IPS-15b (cell line): ENCODE measurements around the gene ZNF804A.

Source experiments
- H3K27me3 ChIP-seq: one replicate; pipeline ENCODE4 v1.6.1; 2013; ENCODE audit warnings: low read length; ENCODE audit not compliant: control insufficient read depth, insufficient read depth
- H3K36me3 ChIP-seq: one replicate; pipeline ENCODE4 v1.6.1; 2013; ENCODE audit warnings: low read length; ENCODE audit not compliant: control insufficient read depth, insufficient read depth
- H3K4me1 ChIP-seq: one replicate; pipeline ENCODE4 v1.6.1; 2013; ENCODE audit warnings: mild to moderate bottlenecking, low read length; ENCODE audit not compliant: control insufficient read depth, insufficient read depth
- H3K4me3 ChIP-seq: one replicate; pipeline ENCODE4 v1.5.1; 2013; ENCODE audit warnings: low read depth, low read length
- H3K9ac ChIP-seq: one replicate; pipeline ENCODE4 v1.6.1; 2013; ENCODE audit warnings: low read depth, mild to moderate bottlenecking, low read length
- H3K9me3 ChIP-seq: one replicate; pipeline ENCODE4 v1.6.1; 2013; ENCODE audit warnings: mild to moderate bottlenecking, low read length; ENCODE audit not compliant: control insufficient read depth, insufficient read depth

ZNF804A gene

GRCh38 chr2:184577743-184578142 lies 20.6 kb upstream of the ZNF804A start:
- Histone ChIP-seq H3K4me1 (no peaks in the 10 kb centered on the region), H3K9me3 (no peaks in the 10 kb centered on the region), H3K9ac (no peak overlapping the region), H3K27me3 (no peaks in the 10 kb centered on the region), H3K36me3 (no peaks in the 10 kb centered on the region), H3K4me3 (no peak overlapping the region)

GRCh38 chr2:184579226-184579625 lies 19.1 kb upstream of the ZNF804A start:
- Histone ChIP-seq H3K36me3 (no peaks in the 10 kb centered on the region), H3K9me3 (no peaks in the 10 kb centered on the region), H3K4me1 (no peaks in the 10 kb centered on the region), H3K9ac (no peak overlapping the region), H3K4me3 (no peak overlapping the region), H3K27me3 (no peaks in the 10 kb centered on the region)

GRCh38 chr2:184581391-184581790 lies 16.9 kb upstream of the ZNF804A start:
- Histone ChIP-seq H3K4me1 (no peaks in the 10 kb centered on the region), H3K9ac (no peak overlapping the region), H3K4me3 (no peak overlapping the region), H3K36me3 (no peaks in the 10 kb centered on the region), H3K9me3 (no peaks in the 10 kb centered on the region), H3K27me3 (no peaks in the 10 kb centered on the region)

GRCh38 chr2:184589261-184589660 lies 9.1 kb upstream of the ZNF804A start:
- H3K4me3 ChIP-seq: no peak overlapping the region
- H3K9me3 ChIP-seq: no peaks in the 10 kb centered on the region
- H3K4me1 ChIP-seq: no peaks in the 10 kb centered on the region
- H3K27me3 ChIP-seq: no peaks in the 10 kb centered on the region
- H3K9ac ChIP-seq: no peak overlapping the region
- H3K36me3 ChIP-seq: no peaks in the 10 kb centered on the region

GRCh38 chr2:184596819-184597411 lies 1.4 kb upstream of the ZNF804A start:
- Histone ChIP-seq H3K9me3 (no peaks in the 10 kb centered on the region), H3K27me3 (peaks cover 43% of the 10 kb centered on the region), H3K4me3 (peak overlapping the region; percentile 55), H3K4me1 (peaks cover 6% of the 10 kb centered on the region), H3K9ac (no peak overlapping the region), H3K36me3 (no peaks in the 10 kb centered on the region)

GRCh38 chr2:184597571-184597991 lies 748 bp upstream of the ZNF804A start:
- Histone ChIP-seq H3K4me1 (peaks cover 6% of the 10 kb centered on the region), H3K27me3 (peaks cover 43% of the 10 kb centered on the region), H3K4me3 (peak overlapping the region; percentile 55), H3K9ac (no peak overlapping the region), H3K9me3 (no peaks in the 10 kb centered on the region), H3K36me3 (no peaks in the 10 kb centered on the region)

- Histone ChIP-seq H3K36me3 (no peaks in the 10 kb centered on the region), H3K4me1 (peaks cover 6% of the 10 kb centered on the region), H3K9ac (no peak overlapping the region), H3K27me3 (peaks cover 43% of the 10 kb centered on the region), H3K4me3 (peak overlapping the region; percentile 55), H3K9me3 (no peaks in the 10 kb centered on the region)
These were observed 370 bp upstream of the ZNF804A start for GRCh38 chr2:184598002-184598315.

GRCh38 chr2:184599054-184599871 lies 934 bp downstream of the ZNF804A start:
- Histone ChIP-seq H3K36me3 (no peaks in the 10 kb centered on the region), H3K9ac (no peak overlapping the region), H3K4me1 (peaks cover 6% of the 10 kb centered on the region), H3K4me3 (peak overlapping the region; percentile 55), H3K9me3 (no peaks in the 10 kb centered on the region), H3K27me3 (peaks cover 43% of the 10 kb centered on the region)

- Histone ChIP-seq H3K9me3 (no peaks in the 10 kb centered on the region), H3K36me3 (no peaks in the 10 kb centered on the region), H3K9ac (no peak overlapping the region), H3K4me1 (peaks cover 6% of the 10 kb centered on the region), H3K27me3 (peaks cover 43% of the 10 kb centered on the region), H3K4me3 (no peak overlapping the region)
These were observed 1.5 kb downstream of the ZNF804A start for GRCh38 chr2:184599872-184600222.

- H3K9ac ChIP-seq: no peak overlapping the region
- no peaks in the 10 kb centered on the region for H3K9me3 ChIP-seq
- peaks cover 26% of the 10 kb centered on the region for H3K27me3 ChIP-seq
- H3K4me1 ChIP-seq: peaks cover 6% of the 10 kb centered on the region
- no peaks in the 10 kb centered on the region for H3K36me3 ChIP-seq
- no peak overlapping the region for H3K4me3 ChIP-seq
These were observed 4.4 kb downstream of the ZNF804A start for GRCh38 chr2:184602734-184603133.

GRCh38 chr2:184610891-184611290 lies 12.6 kb downstream of the ZNF804A start:
- H3K4me1 ChIP-seq: no peaks in the 10 kb centered on the region
- no peaks in the 10 kb centered on the region for H3K9me3 ChIP-seq
- no peak overlapping the region for H3K4me3 ChIP-seq
- no peak overlapping the region for H3K9ac ChIP-seq
- no peaks in the 10 kb centered on the region for H3K36me3 ChIP-seq
- H3K27me3 ChIP-seq: no peaks in the 10 kb centered on the region

GRCh38 chr2:184611361-184612085 lies 13.2 kb downstream of the ZNF804A start:
- no peaks in the 10 kb centered on the region for H3K9me3 ChIP-seq
- H3K4me3 ChIP-seq: no peak overlapping the region
- H3K9ac ChIP-seq: no peak overlapping the region
- no peaks in the 10 kb centered on the region for H3K4me1 ChIP-seq
- no peaks in the 10 kb centered on the region for H3K27me3 ChIP-seq
- H3K36me3 ChIP-seq: no peaks in the 10 kb centered on the region
